T47D (cell line): ENCODE data around the gene GLI2.

ENCODE experiments used
- DNase-seq, 2 experiments: peaks; one replicate each; pipeline versions ENCODE4 v3.0.0 to v3.0.0-alpha.2; 2011 to 2012; ENCODE audit warnings: low read depth in 1 of 2, low spot score in 1 of 2
- JUND ChIP-seq: IDR thresholded peaks from 2 replicates; pipeline ENCODE4 v1.6.1; 2012; ENCODE audit warnings: low read depth
- in situ Hi-C: cut with HindIII; loops from 2 replicates; pipeline ENCODE4 v1.10.0; 2016; ENCODE audit warnings: low sequenced_read_pairs, low pct_unique_long_range_greater_than_20kb

The GLI2 gene

DNA sequence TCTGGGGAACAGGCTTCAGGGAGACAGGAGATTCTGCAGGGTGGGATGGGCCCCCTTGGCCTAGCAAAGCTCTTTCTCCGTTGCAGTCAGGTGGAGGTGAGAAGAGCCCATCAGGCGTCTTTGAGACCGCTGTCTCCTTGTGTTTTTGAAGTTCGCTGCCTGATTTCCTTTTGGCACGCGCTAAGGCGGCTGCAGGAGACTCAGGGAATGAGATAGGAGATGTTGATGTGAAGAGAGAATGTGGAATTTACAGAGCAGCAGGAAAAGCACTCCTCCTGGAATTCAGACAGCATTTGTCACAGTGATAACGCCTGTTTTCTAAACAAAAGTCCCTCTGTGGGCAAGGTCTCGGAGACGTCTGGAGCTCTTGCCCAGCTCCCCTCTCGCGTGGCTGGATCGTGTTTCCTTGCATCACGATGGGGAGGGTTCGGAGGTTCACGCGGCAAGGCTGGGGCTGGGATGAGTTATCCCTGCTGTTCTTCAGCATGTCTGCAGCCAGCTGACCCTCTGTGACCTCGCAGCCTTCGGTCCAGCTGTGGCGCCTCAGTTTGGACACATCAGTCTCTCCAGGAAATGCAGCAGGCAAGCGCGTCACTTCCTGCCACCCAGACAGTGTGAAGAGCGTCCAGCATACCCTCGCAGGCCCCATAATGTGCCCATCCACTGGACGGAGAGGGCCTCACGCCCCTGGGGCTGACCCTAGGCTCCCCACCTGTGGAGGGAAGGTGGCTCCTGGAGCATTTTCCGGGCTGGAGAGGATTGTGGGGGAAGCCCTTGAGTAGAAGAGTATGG lies 30.2 kb downstream of the GLI2 start:
- in situ Hi-C loops, result no loop called here
- no peak for DNase-seq
- no peak for TF ChIP-seq JUND

GRCh38 chr2:120766470-120767351 lies 31.0 kb downstream of the GLI2 start:
- no peak for DNase-seq
- no peak for TF ChIP-seq JUND
- in situ Hi-C loops, result no loop called here

GRCh38 chr2:120767486-120768005 lies 31.9 kb downstream of the GLI2 start:
- in situ Hi-C loops, result no loop called here
- DNase-seq, result no peak
- TF ChIP-seq JUND, result no peak

GRCh38 chr2:120768112-120769048 lies 32.7 kb downstream of the GLI2 start:
- in situ Hi-C loops, result no loop called here
- no peak for DNase-seq
- no peak for TF ChIP-seq JUND

- no peak for DNase-seq
- TF ChIP-seq JUND, result no peak
- in situ Hi-C loops, result no loop called here
Observed at GRCh38 chr2:120769076-120769786, 33.6 kb downstream of the GLI2 start.

DNA sequence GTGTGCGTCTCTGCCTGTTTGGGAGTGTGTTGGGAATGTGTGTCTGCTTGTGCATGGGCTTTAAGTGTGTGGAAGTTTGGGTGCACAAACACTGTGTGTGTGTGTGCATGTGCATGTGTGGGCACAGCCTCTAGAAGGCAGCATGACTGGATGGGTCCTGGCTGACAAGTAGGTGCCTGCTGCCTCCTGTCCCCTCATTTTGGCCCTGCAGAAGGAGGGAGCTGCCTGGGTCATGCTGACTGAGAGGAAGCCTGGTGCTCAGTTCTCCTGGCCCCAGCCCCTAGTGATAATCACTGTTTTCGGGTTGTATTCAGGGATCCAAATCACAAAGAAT lies 34.1 kb downstream of the GLI2 start:
- in situ Hi-C loops, result no loop called here
- DNase-seq, result no peak
- TF ChIP-seq JUND, result no peak

DNA sequence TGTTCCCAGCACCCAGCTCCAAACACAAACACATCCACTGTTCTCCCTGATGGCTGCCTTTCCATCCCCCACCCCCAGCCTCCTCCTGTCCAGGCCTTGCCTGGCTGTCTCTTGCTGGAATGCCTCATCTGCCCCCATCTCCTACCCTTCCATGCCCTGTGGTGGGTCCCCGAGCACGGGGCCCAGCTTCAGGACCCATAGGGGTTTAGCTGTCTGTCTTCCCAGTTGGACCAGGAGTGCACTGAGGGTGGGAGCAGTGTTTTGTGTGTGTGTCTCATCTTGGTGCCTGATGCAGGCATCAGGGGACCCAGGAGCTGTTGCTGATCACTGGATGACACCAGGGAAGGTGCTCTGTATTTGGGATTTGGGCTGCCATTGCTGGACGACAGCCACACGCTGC lies 34.5 kb downstream of the GLI2 start:
- no peak for DNase-seq
- in situ Hi-C loops, result no loop called here
- TF ChIP-seq JUND, result no peak

- in situ Hi-C loops, result no loop called here
- no peak for DNase-seq
- no peak for TF ChIP-seq JUND
Observed at GRCh38 chr2:120770641-120771040, 35.0 kb downstream of the GLI2 start.

GRCh38 chr2:120771111-120771780 lies 35.6 kb downstream of the GLI2 start:
- no peak for DNase-seq
- TF ChIP-seq JUND, result no peak
- in situ Hi-C loops, result no loop called here

GRCh38 chr2:120771781-120772208 lies 36.1 kb downstream of the GLI2 start:
- no peak for DNase-seq
- in situ Hi-C loops, result no loop called here
- no peak for TF ChIP-seq JUND

GRCh38 chr2:120772261-120772660 lies 36.6 kb downstream of the GLI2 start:
- no peak for DNase-seq
- no peak for TF ChIP-seq JUND
- in situ Hi-C loops, result no loop called here
